Measurements from ENCODE around the gene FBXO45.
"Not testable (repeated sequence)": the region's sequence is repeated elsewhere in the genome, so short reads cannot be mapped to it uniquely, and the experiment has no call there.

The FBXO45 gene

GRCh38 chr3:196619223-196619622 is 50.8 kb downstream of the FBXO45 start:
- no peak overlapping the region for H3K4me3 ChIP-seq (ENCODE audit: insufficient read length, low read depth)
- peaks cover 12% of the 10 kb centered on the region for H3K4me1 ChIP-seq (ENCODE audit: insufficient read depth, insufficient read length)
- TF ChIP-seq ZNF274 (IDR thresholded peaks at IDR 0.05; ENCODE audit: low read depth, low read length) (no peak), YY1 (IDR thresholded peaks at IDR 0.05; ENCODE audit: insufficient read depth, insufficient read length) (no peak), SUZ12 (IDR thresholded peaks at IDR 0.05; ENCODE audit: extremely low read depth, insufficient read depth, insufficient read length) (no peak)
- no peaks in the 10 kb centered on the region for H3K27me3 ChIP-seq (ENCODE audit: insufficient read depth, insufficient read length)
- no peak for DNase-seq (ENCODE audit: low read depth, low spot score)
- no peaks in the 10 kb centered on the region for H3K9me3 ChIP-seq (ENCODE audit: insufficient read depth, low read length)
- H3K9ac ChIP-seq (ENCODE audit: insufficient read length, low read depth): no peak overlapping the region
- no peaks in the 10 kb centered on the region for H3K36me3 ChIP-seq (ENCODE audit: insufficient read depth, insufficient read length, low read length)

- H3K27me3 ChIP-seq (ENCODE audit: insufficient read depth, insufficient read length); H3K4me3 ChIP-seq (ENCODE audit: insufficient read length, low read depth); H3K36me3 ChIP-seq (ENCODE audit: insufficient read depth, insufficient read length, low read length); H3K9ac ChIP-seq (ENCODE audit: insufficient read length, low read depth); DNase-seq (ENCODE audit: low read depth, low spot score); H3K9me3 ChIP-seq (ENCODE audit: insufficient read depth, low read length): not testable (repeated sequence)
- H3K4me1 ChIP-seq (ENCODE audit: insufficient read depth, insufficient read length): peaks cover 12% of the 10 kb centered on the region
Observed at GRCh38 chr3:196619627-196620026, 51.2 kb downstream of the FBXO45 start.

GRCh38 chr3:196620161-196620604 is 51.7 kb downstream of the FBXO45 start:
- Histone ChIP-seq H3K27me3 (ENCODE audit: insufficient read depth, insufficient read length) (no peaks in the 10 kb centered on the region), H3K9me3 (ENCODE audit: insufficient read depth, low read length) (no peaks in the 10 kb centered on the region), H3K4me3 (ENCODE audit: insufficient read length, low read depth) (no peak overlapping the region), H3K9ac (ENCODE audit: insufficient read length, low read depth) (no peak overlapping the region), H3K36me3 (ENCODE audit: insufficient read depth, insufficient read length, low read length) (no peaks in the 10 kb centered on the region), H3K4me1 (ENCODE audit: insufficient read depth, insufficient read length) (peaks cover 12% of the 10 kb centered on the region)
- DNase-seq (ENCODE audit: low read depth, low spot score): no peak
- no peak for TF ChIP-seq YY1 (IDR thresholded peaks at IDR 0.05; ENCODE audit: insufficient read depth, insufficient read length)
- no peak for TF ChIP-seq SUZ12 (IDR thresholded peaks at IDR 0.05; ENCODE audit: extremely low read depth, insufficient read depth, insufficient read length)
- no peak for TF ChIP-seq ZNF274 (IDR thresholded peaks at IDR 0.05; ENCODE audit: low read depth, low read length)

GRCh38 chr3:196620684-196621083 is 52.2 kb downstream of the FBXO45 start:
- Histone ChIP-seq H3K27me3 (ENCODE audit: insufficient read depth, insufficient read length) (no peaks in the 10 kb centered on the region), H3K9ac (ENCODE audit: insufficient read length, low read depth) (no peak overlapping the region), H3K9me3 (ENCODE audit: insufficient read depth, low read length) (no peaks in the 10 kb centered on the region), H3K4me1 (ENCODE audit: insufficient read depth, insufficient read length) (peaks cover 12% of the 10 kb centered on the region), H3K4me3 (ENCODE audit: insufficient read length, low read depth) (no peak overlapping the region), H3K36me3 (ENCODE audit: insufficient read depth, insufficient read length, low read length) (no peaks in the 10 kb centered on the region)
- TF ChIP-seq ZNF274 (IDR thresholded peaks at IDR 0.05; ENCODE audit: low read depth, low read length) (no peak), YY1 (IDR thresholded peaks at IDR 0.05; ENCODE audit: insufficient read depth, insufficient read length) (no peak), SUZ12 (IDR thresholded peaks at IDR 0.05; ENCODE audit: extremely low read depth, insufficient read depth, insufficient read length) (no peak)
- no peak for DNase-seq (ENCODE audit: low read depth, low spot score)

- H3K36me3 ChIP-seq (ENCODE audit: insufficient read depth, insufficient read length, low read length): no peaks in the 10 kb centered on the region
- no peaks in the 10 kb centered on the region for H3K9me3 ChIP-seq (ENCODE audit: insufficient read depth, low read length)
- H3K27me3 ChIP-seq (ENCODE audit: insufficient read depth, insufficient read length): no peaks in the 10 kb centered on the region
- no peak for TF ChIP-seq SUZ12 (IDR thresholded peaks at IDR 0.05; ENCODE audit: extremely low read depth, insufficient read depth, insufficient read length)
- no peak for TF ChIP-seq YY1 (IDR thresholded peaks at IDR 0.05; ENCODE audit: insufficient read depth, insufficient read length)
- TF ChIP-seq ZNF274 (IDR thresholded peaks at IDR 0.05; ENCODE audit: low read depth, low read length): no peak
- DNase-seq (ENCODE audit: low read depth, low spot score): no peak
- peaks cover 12% of the 10 kb centered on the region for H3K4me1 ChIP-seq (ENCODE audit: insufficient read depth, insufficient read length)
- H3K4me3 ChIP-seq (ENCODE audit: insufficient read length, low read depth): no peak overlapping the region
- H3K9ac ChIP-seq (ENCODE audit: insufficient read length, low read depth): no peak overlapping the region
Observed at GRCh38 chr3:196621611-196622010, 53.2 kb downstream of the FBXO45 start.

GRCh38 chr3:196624067-196624790 is 55.8 kb downstream of the FBXO45 start:
- no peaks in the 10 kb centered on the region for H3K27me3 ChIP-seq (ENCODE audit: insufficient read depth, insufficient read length)
- TF ChIP-seq YY1 (IDR thresholded peaks at IDR 0.05; ENCODE audit: insufficient read depth, insufficient read length) (no peak), SUZ12 (IDR thresholded peaks at IDR 0.05; ENCODE audit: extremely low read depth, insufficient read depth, insufficient read length) (no peak), ZNF274 (IDR thresholded peaks at IDR 0.05; ENCODE audit: low read depth, low read length) (no peak)
- no peaks in the 10 kb centered on the region for H3K36me3 ChIP-seq (ENCODE audit: insufficient read depth, insufficient read length, low read length)

GRCh38 chr3:196624907-196625306 is 56.4 kb downstream of the FBXO45 start:
- no peak for TF ChIP-seq SUZ12 (IDR thresholded peaks at IDR 0.05; ENCODE audit: extremely low read depth, insufficient read depth, insufficient read length)
- TF ChIP-seq YY1 (IDR thresholded peaks at IDR 0.05; ENCODE audit: insufficient read depth, insufficient read length): no peak
- TF ChIP-seq ZNF274 (IDR thresholded peaks at IDR 0.05; ENCODE audit: low read depth, low read length): no peak
- no peaks in the 10 kb centered on the region for H3K9me3 ChIP-seq (ENCODE audit: insufficient read depth, low read length)
- no peaks in the 10 kb centered on the region for H3K36me3 ChIP-seq (ENCODE audit: insufficient read depth, insufficient read length, low read length)
- H3K4me3 ChIP-seq (ENCODE audit: insufficient read length, low read depth): no peak overlapping the region
- H3K9ac ChIP-seq (ENCODE audit: insufficient read length, low read depth): no peak overlapping the region
- H3K27me3 ChIP-seq (ENCODE audit: insufficient read depth, insufficient read length): no peaks in the 10 kb centered on the region
- peaks cover 12% of the 10 kb centered on the region for H3K4me1 ChIP-seq (ENCODE audit: insufficient read depth, insufficient read length)
- no peak for DNase-seq (ENCODE audit: low read depth, low spot score)

More at GRCh38 chr3:196624067-196624790, 55.8 kb downstream of the FBXO45 start:
- no peaks in the 10 kb centered on the region for H3K9me3 ChIP-seq (ENCODE audit: insufficient read depth, low read length)
- peaks cover 13% of the 10 kb centered on the region for H3K4me1 ChIP-seq (ENCODE audit: insufficient read depth, insufficient read length)
- H3K4me3 ChIP-seq (ENCODE audit: insufficient read length, low read depth): no peak overlapping the region
- no peak for DNase-seq (ENCODE audit: low read depth, low spot score)
- no peak overlapping the region for H3K9ac ChIP-seq (ENCODE audit: insufficient read length, low read depth)
